ENCODE data around the gene TMEM43.

DNA sequence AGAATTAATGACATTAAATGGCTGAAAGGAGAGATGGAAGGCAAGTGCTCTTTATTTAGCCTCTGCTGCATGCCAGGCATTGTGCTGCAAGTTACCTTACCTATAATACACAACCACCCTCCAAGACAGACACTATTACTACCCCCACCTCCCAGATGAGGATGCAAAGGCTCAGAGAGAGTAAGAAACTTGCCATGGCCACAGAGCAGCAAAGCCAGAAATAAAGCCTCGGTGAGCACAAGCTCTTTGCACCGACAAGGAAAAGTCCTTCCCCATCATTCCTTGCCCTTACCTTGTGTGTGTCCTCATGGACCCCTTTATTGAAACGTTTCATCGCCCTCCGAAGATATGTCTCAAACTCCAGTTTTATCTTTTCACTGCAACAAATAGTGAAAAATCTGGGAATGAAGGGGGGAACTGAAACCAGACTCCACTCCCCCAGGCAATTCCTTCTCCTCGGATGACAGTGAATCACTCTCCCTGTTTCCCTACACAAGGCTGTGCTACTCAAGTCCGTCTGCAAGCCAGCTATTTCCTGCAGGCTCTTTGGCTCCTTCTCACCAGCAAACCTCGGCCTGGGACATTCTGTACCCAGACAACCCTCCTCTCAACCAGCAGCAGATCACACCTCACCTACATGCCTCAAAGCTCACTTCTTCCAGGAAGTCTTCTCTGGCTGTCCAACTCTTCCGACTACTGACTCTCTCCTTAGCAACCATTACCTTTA is 42.2 kb downstream of the TMEM43 start:
- no peak for TF ChIP-seq POLR2A (IDR thresholded peaks at IDR 0.05)
- TF ChIP-seq, protein P1, sequence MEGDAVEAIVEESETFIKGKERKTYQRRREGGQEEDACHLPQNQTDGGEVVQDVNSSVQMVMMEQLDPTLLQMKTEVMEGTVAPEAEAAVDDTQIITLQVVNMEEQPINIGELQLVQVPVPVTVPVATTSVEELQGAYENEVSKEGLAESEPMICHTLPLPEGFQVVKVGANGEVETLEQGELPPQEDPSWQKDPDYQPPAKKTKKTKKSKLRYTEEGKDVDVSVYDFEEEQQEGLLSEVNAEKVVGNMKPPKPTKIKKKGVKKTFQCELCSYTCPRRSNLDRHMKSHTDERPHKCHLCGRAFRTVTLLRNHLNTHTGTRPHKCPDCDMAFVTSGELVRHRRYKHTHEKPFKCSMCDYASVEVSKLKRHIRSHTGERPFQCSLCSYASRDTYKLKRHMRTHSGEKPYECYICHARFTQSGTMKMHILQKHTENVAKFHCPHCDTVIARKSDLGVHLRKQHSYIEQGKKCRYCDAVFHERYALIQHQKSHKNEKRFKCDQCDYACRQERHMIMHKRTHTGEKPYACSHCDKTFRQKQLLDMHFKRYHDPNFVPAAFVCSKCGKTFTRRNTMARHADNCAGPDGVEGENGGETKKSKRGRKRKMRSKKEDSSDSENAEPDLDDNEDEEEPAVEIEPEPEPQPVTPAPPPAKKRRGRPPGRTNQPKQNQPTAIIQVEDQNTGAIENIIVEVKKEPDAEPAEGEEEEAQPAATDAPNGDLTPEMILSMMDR (IDR thresholded peaks at IDR 0.05): no peak
